ENCODE measurements around the gene TEX9. TPM values are rescaled to one million over a fixed set of nuclear protein-coding genes. Genes with fewer than 3 reads are reported as not detected.
A peak's percentile ranks its signal among the peaks of the same experiment; 100 is the strongest.
"Not testable (repeated sequence)": the region's sequence is repeated elsewhere in the genome, so short reads cannot be mapped to it uniquely, and the experiment has no call there.

Gene TEX9
- total RNA-seq, 1 donor from 2014 or later: 8.8 TPM

GRCh38 chr15:56366211-56366610 is 985 bp downstream of the TEX9 start:
- H3K4me3 ChIP-seq (ENCODE audit: low read depth, low read length): peak overlapping the region; percentile 59
- no peaks in the 10 kb centered on the region for H3K36me3 ChIP-seq (ENCODE audit: control insufficient read depth, insufficient read depth, low read length)
- no peak for DNase-seq (ENCODE audit: low read depth)
- TF ChIP-seq CTCF (IDR thresholded peaks at IDR 0.05; ENCODE audit: insufficient read depth, low read length, poor library complexity, severe bottlenecking): no peak
- H3K27me3 ChIP-seq (ENCODE audit: control insufficient read depth, insufficient read depth, low read length): no peaks in the 10 kb centered on the region

GRCh38 chr15:56367156-56367555 is 1.9 kb downstream of the TEX9 start:
- no peak for DNase-seq (ENCODE audit: low read depth)
- H3K27me3 ChIP-seq (ENCODE audit: control insufficient read depth, insufficient read depth, low read length): no peaks in the 10 kb centered on the region
- no peak for TF ChIP-seq CTCF (IDR thresholded peaks at IDR 0.05; ENCODE audit: insufficient read depth, low read length, poor library complexity, severe bottlenecking)
- no peaks in the 10 kb centered on the region for H3K36me3 ChIP-seq (ENCODE audit: control insufficient read depth, insufficient read depth, low read length)
- H3K4me3 ChIP-seq (ENCODE audit: low read depth, low read length): no peak overlapping the region

DNA sequence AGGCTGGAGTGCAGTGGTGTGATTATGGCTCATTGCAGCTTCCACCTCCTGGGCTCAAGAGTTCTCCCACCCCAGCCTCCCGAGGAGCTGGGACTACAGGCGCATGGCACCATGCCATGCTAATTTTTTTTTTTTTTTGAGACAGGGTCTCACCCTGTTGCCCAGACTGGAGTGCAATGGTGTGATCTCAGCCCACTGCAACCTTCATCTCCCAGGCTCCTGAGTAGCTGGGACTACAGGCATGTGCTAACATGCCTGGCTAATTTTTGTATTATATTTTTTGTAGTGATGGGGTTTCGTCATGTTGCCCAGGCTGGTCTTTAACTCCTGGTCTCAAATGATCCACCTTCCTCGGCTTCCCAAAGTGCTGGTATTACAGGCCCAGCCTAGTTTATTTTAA is 4.0 kb downstream of the TEX9 start:
- no peak for DNase-seq (ENCODE audit: low read depth)
- Histone ChIP-seq H3K27me3 (ENCODE audit: control insufficient read depth, insufficient read depth, low read length) (no peaks in the 10 kb centered on the region), H3K36me3 (ENCODE audit: control insufficient read depth, insufficient read depth, low read length) (no peaks in the 10 kb centered on the region), H3K4me3 (ENCODE audit: low read depth, low read length) (no peak overlapping the region)
- TF ChIP-seq CTCF (IDR thresholded peaks at IDR 0.05; ENCODE audit: insufficient read depth, low read length, poor library complexity, severe bottlenecking): no peak

- TF ChIP-seq CTCF (IDR thresholded peaks at IDR 0.05; ENCODE audit: insufficient read depth, low read length, poor library complexity, severe bottlenecking): no peak
- H3K36me3 ChIP-seq (ENCODE audit: control insufficient read depth, insufficient read depth, low read length): no peaks in the 10 kb centered on the region
- H3K4me3 ChIP-seq (ENCODE audit: low read depth, low read length): no peak overlapping the region
- no peak for DNase-seq (ENCODE audit: low read depth)
- no peaks in the 10 kb centered on the region for H3K27me3 ChIP-seq (ENCODE audit: control insufficient read depth, insufficient read depth, low read length)
Observed at GRCh38 chr15:56371495-56372147, 6.4 kb downstream of the TEX9 start.

DNA sequence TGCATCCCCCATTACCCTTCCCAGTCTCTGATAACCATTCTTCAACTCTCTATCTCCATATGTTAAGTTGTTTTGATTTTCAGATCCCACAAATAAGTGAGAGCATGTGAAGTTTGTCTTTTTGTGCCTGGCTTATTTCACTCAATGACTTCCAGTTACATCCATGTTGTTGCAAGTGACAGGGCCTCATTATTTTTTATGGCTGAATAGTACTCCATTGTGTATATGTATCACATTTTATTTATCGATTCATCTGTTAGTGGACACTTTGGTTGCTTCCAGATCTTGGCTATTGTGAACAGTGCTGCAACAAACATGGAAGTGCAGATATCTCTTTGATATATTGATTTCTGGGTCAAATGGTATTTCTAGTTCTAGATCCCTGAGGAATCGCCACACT is 9.5 kb downstream of the TEX9 start:
- H3K27me3 ChIP-seq (ENCODE audit: control insufficient read depth, insufficient read depth, low read length); H3K4me3 ChIP-seq (ENCODE audit: low read depth, low read length); H3K36me3 ChIP-seq (ENCODE audit: control insufficient read depth, insufficient read depth, low read length); DNase-seq (ENCODE audit: low read depth): not testable (repeated sequence)

GRCh38 chr15:56377822-56378221 is 12.6 kb downstream of the TEX9 start:
- not testable (repeated sequence) for H3K36me3 ChIP-seq (ENCODE audit: control insufficient read depth, insufficient read depth, low read length); H3K4me3 ChIP-seq (ENCODE audit: low read depth, low read length); H3K27me3 ChIP-seq (ENCODE audit: control insufficient read depth, insufficient read depth, low read length); DNase-seq (ENCODE audit: low read depth)

GRCh38 chr15:56383010-56383409 is 17.8 kb downstream of the TEX9 start:
- no peak for TF ChIP-seq CTCF (IDR thresholded peaks at IDR 0.05; ENCODE audit: insufficient read depth, low read length, poor library complexity, severe bottlenecking)
- Histone ChIP-seq H3K27me3 (ENCODE audit: control insufficient read depth, insufficient read depth, low read length) (no peaks in the 10 kb centered on the region), H3K36me3 (ENCODE audit: control insufficient read depth, insufficient read depth, low read length) (no peaks in the 10 kb centered on the region), H3K4me3 (ENCODE audit: low read depth, low read length) (no peak overlapping the region)
- DNase-seq (ENCODE audit: low read depth): no peak
